HG02885 (cell line): ENCODE measurements around the gene LGALS3BP.
"Not testable (repeated sequence)": the region's sequence is repeated elsewhere in the genome, so short reads cannot be mapped to it uniquely, and the experiment has no call there.

Experiments used
- ATAC-seq: cut with Tn5 transposase; IDR thresholded peaks from one replicate; pipeline ENCODE4 v1.9.1; 2021; ENCODE audit warnings: mild to moderate bottlenecking; ENCODE audit not compliant: unreplicated experiment, poor library complexity

The LGALS3BP gene

DNA sequence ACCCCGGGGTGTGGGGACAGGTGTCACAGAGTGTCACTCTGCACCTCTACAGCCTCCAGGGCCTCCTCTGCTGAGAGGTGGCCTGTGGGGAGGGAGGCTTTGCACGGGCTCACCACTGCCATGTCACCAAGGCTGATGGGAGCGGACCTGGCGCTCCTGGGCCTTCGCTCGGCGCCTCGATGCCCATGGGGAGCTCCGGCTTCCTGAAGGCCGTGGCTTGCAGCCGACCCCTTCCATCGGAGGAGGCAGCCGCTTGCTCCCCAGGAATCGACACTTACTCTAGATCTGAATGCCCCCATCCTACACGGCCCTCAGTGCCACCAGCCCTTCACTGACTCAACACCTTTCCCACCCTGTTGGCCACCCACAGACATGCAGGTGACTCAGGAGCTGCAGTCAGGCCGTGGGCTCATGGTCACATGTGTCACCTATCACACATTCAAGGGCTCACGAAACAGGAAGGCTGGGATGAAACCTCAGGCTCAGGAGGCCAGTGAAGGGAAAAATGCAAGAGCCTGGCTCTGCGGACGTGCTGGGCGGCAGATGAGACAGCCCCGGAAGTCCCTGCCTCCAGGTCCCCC lies 11.9 kb downstream of the LGALS3BP start:
- ATAC-seq, result no peak

DNA sequence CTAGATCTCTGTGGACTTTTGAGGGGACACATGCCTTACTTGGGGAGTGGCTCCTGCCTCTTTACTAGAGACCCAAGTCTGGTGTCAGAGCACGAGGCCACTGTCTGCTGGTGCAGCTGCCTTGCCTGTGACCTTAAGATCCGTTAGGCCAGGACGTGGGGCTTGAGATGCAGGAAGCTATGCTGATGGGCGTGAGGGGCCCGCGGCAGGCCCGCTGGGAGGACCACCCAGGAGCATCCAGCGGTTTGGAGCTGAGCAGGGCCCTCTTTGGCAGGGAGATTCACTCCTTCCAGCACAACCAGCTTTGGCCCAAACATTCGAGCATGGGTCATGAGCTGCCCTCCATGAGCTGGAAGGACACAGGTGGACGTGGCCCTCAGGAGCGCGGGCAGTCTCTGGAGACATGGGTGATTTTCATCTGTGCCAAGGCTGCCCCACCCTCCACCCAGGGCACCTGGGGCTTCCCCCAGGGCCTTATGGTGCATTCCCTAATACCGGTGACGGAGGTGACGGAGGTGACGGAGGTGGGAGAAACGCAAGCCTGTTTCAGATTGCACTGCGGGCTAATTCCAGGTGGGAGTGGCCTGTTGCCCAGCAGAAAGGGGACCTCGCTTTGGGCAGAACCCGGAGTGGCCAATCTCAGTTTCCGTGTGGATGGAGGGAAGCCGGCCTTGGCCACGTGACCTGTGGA lies 12.7 kb downstream of the LGALS3BP start:
- ATAC-seq, result no peak

DNA sequence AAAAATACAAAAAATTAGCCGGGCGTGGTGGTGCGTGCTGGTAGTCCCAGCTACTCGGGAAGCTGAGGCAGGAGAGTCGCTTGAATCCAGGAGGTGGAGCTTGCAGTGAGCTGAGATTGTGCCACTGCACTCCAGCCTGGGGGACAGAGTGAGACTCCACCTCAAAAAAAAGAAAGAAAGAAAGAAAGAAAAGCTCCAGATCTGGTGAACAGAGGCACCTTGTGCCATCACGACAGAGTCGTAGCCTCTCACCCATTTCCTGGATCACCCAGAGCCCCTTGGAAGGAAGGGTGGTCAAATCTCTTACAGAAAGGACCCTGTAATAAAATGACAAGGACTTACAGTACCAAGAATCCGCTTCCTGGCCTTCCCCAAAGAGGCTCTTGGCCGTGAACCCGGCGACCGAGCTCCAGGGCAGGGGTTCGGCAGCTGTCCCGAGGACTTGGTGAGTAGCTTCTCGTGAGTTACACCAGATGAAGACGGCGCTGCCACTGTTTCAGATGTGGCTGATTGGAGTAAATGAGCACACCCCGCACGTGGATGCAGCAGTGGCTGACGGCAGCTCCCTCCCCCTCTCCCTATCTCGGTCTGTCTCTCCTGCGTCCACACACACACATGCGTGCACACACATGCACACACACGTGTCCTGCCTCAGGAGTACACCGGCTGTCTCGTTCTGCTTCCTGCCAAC lies 13.5 kb downstream of the LGALS3BP start:
- no peak for ATAC-seq

DNA sequence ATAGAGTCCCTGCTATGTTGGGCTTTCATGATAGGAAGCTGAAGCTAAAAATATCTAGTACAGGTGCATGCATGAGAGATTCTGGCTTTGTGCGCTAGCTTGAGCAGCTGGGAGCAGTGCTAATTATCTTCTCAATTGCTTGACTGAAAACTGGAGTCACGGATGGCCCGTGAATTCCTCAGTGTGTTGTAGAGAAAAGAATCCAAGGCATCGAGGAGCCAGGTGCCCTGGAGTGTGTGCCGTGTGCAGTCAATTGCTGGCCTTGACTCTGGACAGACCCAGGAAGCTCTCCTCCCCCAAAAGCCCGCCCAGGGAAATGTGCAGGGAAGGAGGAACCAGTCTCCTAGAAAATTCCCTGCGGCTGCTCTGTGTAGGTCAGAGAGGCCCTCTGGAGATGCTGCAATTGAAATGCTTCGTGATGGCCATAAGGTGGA lies 14.2 kb downstream of the LGALS3BP start:
- ATAC-seq, result no peak

DNA sequence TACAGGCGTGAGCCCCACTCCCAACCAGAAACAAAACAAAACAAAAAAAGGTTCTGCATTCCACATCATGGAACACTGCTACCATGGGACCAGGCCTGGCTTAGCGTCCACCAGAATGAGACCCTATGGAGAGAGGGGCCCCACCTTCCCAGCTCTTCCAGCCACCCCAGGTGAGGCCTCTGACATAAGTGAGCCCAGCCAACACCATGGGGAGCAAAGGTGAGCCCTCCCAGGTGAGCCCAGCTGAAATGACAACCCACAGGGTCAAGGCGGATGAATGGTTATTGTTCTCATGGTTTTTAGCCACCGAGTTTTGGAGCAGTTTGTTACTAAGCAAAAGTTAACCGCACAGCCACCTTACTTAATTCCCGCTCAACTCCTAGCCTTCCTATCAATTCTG lies 16.3 kb downstream of the LGALS3BP start:
- ATAC-seq, result no peak

DNA sequence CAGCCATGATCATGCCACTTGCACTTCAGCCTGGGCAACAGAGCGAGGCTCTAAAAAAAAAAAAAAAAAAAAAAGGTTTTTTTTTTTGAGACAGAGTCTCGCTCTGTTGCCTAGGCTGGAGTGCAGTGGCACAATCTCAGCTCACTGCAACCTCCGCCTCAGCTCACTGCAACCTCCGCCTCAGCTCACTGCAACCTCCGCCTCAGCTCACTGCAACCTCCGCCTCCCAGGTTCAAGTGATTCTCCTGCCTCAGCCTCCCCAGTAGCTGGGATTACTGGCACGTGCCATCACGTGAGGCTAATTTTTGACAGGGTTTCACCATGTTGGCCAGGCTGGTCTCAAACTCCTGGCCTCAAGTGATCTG lies 16.8 kb downstream of the LGALS3BP start:
- ATAC-seq, result not testable (repeated sequence)

DNA sequence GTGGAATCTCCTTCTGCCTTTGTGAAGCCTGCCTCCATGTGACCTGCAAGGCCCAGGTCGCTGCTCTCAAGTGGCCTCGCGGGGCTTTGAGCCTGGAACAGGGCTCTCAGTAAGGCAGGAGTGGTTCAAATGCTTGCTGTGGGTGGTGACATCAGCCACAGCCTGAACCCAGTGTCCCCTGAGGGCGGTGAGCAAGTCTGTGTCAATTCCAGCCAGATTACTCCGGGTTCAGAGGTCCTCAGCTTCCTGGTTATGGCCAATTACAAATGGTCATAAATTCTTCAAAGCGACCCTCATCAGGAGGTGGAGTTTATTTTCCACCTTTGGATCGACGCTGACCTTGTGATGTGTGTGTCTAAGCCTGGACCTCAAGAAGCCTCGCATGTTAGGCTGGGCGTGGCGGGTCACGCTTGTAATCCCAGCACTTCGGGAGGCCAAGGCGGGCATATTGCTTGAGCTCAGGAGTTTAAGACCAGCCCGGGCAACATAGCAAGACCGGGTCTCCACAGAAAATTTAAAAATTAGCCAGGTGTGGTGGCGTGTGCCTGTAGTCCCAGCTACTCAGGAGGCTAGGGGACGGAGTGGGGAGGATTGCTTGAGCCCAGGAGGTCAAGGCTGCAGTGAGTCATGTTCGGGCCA lies 17.3 kb downstream of the LGALS3BP start:
- ATAC-seq, result no peak

DNA sequence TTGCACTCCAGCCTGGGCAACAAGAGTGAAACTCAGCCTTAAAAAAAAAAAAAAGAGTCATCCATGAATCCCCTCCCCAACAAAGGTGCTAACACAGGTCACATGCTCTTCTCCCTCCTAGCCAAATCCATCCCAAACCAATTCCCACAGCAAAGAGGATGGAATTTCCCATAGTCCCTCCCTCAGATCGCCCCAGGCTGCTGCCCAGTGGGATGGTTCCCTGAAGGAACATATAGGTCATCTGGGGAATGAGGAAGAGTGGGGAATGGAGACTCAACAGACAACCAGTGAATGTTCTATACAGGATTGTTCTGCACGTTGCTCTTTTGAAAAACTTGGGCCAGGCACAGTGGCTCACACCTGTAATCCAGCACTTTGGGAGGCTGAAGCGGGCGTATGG lies 18.2 kb downstream of the LGALS3BP start:
- ATAC-seq, result no peak

DNA sequence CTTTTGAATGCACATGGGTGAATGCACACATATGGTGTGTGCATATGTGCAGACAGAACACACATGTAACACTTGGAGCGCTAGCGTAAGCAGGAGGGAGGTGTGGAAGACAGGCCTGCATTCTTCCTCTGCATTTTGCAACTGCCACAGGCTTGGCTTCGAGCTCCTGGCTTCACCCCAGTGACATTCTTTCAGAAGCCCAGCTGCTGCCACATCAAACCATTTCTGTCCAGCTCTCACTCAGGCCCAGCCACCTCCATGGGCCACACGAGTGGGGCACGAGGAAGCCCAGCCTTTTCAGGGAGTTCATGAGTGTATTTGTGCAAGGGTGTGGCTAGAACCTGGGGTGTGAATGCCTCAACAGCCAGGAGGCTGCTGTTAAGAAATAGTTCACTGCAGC lies 18.8 kb downstream of the LGALS3BP start:
- no peak for ATAC-seq

DNA sequence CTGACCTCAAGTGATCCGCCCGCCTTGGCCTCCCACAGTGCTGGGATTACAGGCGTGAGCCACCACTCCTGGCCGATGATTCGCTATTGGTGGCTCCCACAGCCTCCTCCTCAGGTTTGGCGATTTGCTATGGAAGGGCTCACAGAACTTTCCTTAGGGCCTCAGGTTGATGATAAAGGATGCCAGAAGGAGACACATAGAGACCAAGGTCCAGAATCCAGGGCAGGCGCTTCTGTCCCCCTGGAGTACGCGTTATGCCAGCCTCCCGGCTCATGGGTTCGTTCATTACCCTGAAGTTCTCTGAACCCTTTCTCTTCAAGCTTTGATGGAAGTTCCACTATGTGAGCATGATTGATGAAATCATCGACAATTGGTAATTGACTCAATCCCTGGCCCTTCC lies 19.9 kb downstream of the LGALS3BP start:
- no peak for ATAC-seq

DNA sequence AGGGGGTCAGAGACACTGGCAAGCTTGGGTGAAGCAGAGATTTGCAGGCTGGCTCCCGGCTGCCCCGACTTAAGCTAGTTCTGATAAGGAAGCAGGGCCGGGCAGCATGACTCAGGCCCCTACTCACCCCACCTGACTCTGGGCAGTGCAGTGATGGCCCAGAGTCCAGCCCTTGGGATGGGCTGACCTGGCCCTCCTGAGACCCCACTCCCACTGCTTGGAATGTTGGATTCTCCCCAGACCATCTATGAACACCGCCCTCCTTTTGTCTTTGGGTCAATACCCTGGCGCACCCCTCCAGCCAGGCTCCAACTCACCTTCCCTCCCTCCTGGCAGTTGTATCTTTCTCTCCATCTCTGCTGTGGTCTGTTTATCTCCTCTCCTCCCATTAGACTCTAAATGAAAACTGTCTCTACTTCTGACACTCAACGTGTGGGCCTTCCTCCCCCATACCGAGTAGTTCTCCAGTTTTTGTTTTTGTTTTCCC lies 21.0 kb downstream of the LGALS3BP start:
- no peak for ATAC-seq

DNA sequence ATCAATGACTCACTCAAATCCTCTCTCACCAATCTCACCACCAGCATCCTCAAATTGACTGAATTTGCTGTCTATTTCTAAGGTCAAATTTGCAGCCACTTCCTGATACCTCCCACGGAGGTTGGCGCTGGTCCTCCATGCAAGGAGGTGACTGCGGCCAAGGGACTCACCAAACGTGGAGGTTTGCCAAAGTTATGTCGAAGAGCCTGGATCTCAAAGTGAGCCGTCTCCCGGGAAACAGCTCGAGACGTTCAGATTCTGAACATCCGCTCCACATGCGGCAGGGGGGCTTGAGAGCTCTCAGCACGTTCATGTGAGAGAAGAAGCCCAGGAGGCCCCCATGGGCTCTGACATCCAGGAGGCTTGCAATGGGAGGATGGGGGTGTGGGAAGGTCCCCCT lies 22.6 kb downstream of the LGALS3BP start:
- no peak for ATAC-seq

DNA sequence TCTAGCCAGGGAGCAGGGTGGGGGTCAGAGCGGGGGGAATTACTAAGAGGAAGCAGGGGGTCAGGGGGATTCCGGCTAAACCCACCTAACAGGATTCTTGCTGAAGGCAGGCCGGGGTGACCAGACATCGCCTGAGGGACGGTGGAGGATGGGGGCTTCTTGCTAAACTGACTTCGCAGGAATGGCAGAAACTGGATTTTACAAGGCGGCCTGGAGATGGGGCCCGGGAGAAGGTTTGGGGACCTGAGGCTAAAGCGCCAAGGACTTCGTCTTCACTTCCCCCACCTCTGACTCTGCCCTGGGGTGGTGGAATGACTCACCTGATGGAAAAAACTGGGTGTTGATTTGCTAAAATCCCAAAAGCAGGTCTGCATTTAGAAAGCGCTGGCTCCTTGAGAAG lies 23.5 kb downstream of the LGALS3BP start:
- ATAC-seq, result no peak

DNA sequence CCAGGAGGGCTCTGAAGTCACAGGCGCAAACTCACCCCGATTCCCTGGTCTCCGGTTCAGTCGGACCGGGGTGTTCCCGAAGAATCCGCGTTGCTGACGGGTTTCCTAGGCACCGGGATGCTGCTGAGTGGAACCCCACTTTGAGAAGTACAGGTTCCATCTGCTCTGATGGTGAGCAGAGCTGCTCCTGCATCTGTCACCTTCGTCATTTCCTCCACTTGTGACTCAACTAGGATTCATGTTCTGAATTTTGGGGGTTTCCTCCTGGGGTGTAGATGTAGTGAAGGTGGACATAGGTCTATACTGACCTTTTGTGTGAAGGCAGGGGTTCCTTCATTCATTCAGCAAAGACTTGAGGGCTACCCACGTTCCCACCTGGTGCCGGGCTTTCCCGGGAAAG lies 25.0 kb downstream of the LGALS3BP start:
- ATAC-seq, result no peak

DNA sequence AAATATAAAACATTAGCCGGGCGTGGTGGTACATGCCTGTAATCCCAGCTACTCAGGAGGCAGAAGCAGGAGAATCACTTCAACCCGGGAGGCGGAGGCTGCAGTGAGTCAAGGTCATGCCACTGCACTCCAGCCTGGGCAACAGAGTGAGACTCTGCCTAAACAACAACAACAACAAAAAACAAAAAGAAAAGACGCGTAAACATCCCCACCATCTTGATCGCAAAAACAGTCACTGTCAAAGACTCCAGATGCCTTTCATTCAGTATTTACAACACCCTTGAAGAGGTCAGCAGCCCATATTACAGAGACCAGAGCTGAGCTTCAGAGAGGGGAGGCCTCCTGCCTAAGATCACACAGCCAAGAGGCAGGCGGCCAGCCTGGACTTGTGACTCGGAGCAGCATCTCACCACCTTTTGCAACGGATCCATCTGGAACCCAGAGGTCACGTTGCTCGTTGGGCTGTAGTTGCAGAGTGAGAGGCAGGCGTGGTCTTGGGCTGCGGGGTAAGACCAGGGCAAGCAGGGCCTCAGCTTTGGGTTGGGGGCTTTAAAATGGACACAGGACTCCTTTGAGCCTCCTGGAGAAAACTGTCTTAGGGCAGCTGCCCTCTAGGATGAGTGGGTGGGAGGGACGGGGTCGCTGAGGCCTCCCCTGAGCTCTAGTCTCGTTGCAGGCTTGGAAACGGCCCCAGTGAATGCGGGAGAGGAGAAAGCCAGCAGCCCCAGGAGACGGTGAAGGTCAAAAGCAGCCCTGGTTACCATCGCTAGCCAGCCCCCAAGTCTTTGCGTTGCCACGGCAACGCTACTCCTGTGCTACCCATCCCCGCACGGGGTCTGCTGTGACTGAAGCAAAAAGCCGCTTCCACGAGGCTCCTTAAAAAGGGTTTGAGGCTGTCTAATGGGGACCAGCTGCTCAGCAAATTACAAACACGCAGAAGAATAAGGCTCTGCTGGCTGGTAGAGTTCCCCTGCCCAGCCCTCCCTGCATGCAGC lies 26.1 kb downstream of the LGALS3BP start:
- ATAC-seq, result no peak

DNA sequence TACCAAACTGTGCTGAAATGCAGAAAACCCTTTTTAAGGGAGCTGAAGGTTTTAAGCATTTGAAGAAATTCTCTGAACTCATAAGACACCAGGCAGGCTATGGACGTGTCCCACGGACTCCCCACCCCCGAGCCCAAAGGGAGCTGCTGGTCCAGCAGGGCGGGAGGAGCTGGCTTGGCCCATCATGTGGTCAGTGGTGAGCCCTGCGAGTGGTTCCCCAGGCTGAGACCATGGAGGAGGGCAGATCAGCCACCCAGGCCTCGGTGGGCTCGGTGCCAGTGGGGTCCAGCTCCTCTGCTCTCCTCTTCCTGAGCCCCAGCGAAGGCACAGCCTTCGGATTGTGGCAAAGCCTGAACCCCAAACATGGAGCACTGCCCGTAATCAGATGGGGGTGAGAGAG lies 27.0 kb downstream of the LGALS3BP start:
- no peak for ATAC-seq

DNA sequence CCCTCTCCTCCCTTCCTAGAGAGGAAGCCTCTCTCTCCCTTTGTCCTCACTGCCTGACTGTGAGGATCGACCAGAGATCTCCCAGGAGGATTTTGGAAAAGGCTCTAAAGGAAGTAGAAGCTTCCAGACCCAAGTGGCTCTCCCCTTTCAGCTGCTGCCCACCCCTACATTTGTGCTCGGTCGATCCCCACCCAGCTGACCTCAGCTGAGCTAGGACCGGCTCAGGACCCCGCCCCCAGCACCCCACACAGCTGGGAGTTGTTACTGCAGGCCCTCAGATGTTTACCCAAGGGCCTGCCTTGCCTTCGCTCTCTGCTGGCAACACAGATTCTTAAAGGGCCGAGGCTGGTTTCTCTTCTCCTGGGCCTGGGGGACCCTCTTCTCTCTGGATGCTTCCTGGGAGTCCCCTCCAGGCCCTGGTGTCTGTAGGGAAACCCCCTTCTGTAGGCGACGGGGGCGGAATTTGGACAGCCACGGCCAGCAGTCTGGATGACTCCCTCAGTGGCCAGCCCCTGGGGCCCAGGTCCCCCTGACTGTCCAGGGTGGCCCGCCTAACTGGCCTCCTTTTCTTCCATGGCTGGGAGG lies 27.7 kb downstream of the LGALS3BP start:
- ATAC-seq, result no peak

DNA sequence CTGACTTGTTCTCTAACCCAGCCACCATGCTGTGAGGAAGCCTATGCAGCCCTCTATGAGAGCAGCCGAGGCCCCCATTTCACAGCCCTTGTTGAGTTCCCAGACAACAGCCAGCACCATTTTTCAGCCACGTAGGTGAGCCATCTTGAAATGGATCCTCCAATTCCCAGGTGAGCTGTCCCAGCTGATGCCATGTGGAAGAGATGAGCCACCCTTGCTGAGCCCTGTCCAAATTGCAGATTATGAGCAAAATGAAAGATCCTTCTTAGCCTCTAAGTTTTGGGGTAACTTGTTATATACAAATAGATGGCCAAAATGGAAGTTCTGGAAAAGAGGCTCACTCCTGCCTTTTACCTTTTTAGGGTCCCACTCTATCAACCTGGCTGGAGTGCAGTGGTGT lies 28.9 kb downstream of the LGALS3BP start:
- no peak for ATAC-seq

DNA sequence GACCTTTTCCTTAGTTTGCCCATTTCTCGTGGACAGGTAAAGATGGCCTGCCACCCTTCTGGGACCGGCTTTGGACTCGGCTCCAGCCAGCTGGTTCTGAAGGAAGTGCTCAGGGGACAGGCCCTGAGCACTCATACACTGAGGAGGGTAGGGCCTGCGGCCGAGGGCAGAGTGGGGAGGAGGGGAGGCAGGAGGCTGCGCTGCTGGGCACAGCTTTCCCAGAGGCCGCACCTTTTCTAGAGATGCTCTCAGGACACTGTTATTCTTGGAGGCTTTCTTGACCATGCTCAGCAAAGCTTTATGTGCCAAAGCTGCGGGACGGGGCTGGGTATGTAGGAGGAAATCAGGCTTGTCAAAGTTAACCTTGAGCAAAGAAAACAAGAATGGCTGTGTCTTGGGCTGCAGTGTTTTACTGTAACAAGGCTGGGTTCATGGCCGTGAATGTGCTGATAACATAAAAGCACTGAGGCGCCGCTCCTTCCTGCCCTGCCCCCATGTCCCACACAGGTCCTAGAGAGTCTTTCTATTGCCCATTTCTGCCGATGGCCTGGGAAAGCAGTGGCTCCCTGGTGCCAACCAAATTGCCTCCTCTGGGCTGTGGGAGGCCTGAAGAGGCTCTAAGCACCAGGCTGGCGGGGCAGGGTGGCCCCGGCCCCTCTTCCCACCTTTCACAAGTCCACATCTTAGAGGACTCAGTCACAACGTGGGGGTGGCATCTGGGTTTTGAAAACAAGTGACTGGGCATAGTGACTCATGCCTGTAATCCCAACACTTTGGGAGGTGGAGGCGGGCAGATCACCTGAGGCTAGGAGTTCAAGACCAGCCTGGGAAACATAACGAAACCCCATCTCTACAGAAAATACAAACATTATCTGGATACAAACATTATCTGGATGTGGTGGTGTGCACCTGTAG lies 32.2 kb downstream of the LGALS3BP start:
- ATAC-seq, result no peak
